ENCODE measurements around the gene HOXA5.

The HOXA5 gene

GRCh38 chr7:27118580-27118979 is 24.9 kb downstream of the HOXA5 start:
- Histone ChIP-seq H3K4me3 (ENCODE audit: low read depth, low read length) (peak overlapping the region; percentile 8), H3K4me1 (ENCODE audit: control insufficient read depth, insufficient read depth, low read length) (no peaks in the 10 kb centered on the region), H3K36me3 (ENCODE audit: control insufficient read depth, insufficient read depth, low read length) (no peaks in the 10 kb centered on the region), H3K27me3 (ENCODE audit: control insufficient read depth, insufficient read depth, low read length) (peaks cover 96% of the 10 kb centered on the region), H3K9me3 (ENCODE audit: control insufficient read depth, insufficient read depth, low read length) (no peaks in the 10 kb centered on the region), H3K9ac (ENCODE audit: low read depth, low read length) (no peak overlapping the region)

- Histone ChIP-seq H3K27me3 (ENCODE audit: control insufficient read depth, insufficient read depth, low read length) (peaks cover 96% of the 10 kb centered on the region), H3K9ac (ENCODE audit: low read depth, low read length) (no peak overlapping the region), H3K36me3 (ENCODE audit: control insufficient read depth, insufficient read depth, low read length) (no peaks in the 10 kb centered on the region), H3K4me1 (ENCODE audit: control insufficient read depth, insufficient read depth, low read length) (peaks cover 1% of the 10 kb centered on the region), H3K9me3 (ENCODE audit: control insufficient read depth, insufficient read depth, low read length) (no peaks in the 10 kb centered on the region), H3K4me3 (ENCODE audit: low read depth, low read length) (peak overlapping the region; percentile 13)
Measured at GRCh38 chr7:27117887-27118491, 25.5 kb downstream of the HOXA5 start.

- Histone ChIP-seq H3K27me3 (ENCODE audit: control insufficient read depth, insufficient read depth, low read length) (peaks cover 96% of the 10 kb centered on the region), H3K4me3 (ENCODE audit: low read depth, low read length) (peak overlapping the region; percentile 13), H3K36me3 (ENCODE audit: control insufficient read depth, insufficient read depth, low read length) (no peaks in the 10 kb centered on the region)
Measured at GRCh38 chr7:27116962-27117886, 26.3 kb downstream of the HOXA5 start.

GRCh38 chr7:27116031-27116961 is 27.2 kb downstream of the HOXA5 start:
- H3K9ac ChIP-seq (ENCODE audit: low read depth, low read length): no peak overlapping the region

More at GRCh38 chr7:27116962-27117886, 26.3 kb downstream of the HOXA5 start:
- Histone ChIP-seq H3K4me1 (ENCODE audit: control insufficient read depth, insufficient read depth, low read length) (peaks cover 3% of the 10 kb centered on the region), H3K9ac (ENCODE audit: low read depth, low read length) (no peak overlapping the region), H3K9me3 (ENCODE audit: control insufficient read depth, insufficient read depth, low read length) (no peaks in the 10 kb centered on the region)

GRCh38 chr7:27115221-27116026 is 28.1 kb downstream of the HOXA5 start:
- Histone ChIP-seq H3K27me3 (ENCODE audit: control insufficient read depth, insufficient read depth, low read length) (peaks cover 96% of the 10 kb centered on the region), H3K36me3 (ENCODE audit: control insufficient read depth, insufficient read depth, low read length) (no peaks in the 10 kb centered on the region), H3K9me3 (ENCODE audit: control insufficient read depth, insufficient read depth, low read length) (no peaks in the 10 kb centered on the region), H3K4me3 (ENCODE audit: low read depth, low read length) (peak overlapping the region; percentile 22), H3K4me1 (ENCODE audit: control insufficient read depth, insufficient read depth, low read length) (peaks cover 3% of the 10 kb centered on the region), H3K9ac (ENCODE audit: low read depth, low read length) (no peak overlapping the region)

More at GRCh38 chr7:27116031-27116961, 27.2 kb downstream of the HOXA5 start:
- Histone ChIP-seq H3K4me1 (ENCODE audit: control insufficient read depth, insufficient read depth, low read length) (peaks cover 3% of the 10 kb centered on the region), H3K4me3 (ENCODE audit: low read depth, low read length) (no peak overlapping the region), H3K9me3 (ENCODE audit: control insufficient read depth, insufficient read depth, low read length) (no peaks in the 10 kb centered on the region), H3K27me3 (ENCODE audit: control insufficient read depth, insufficient read depth, low read length) (peaks cover 96% of the 10 kb centered on the region), H3K36me3 (ENCODE audit: control insufficient read depth, insufficient read depth, low read length) (no peaks in the 10 kb centered on the region)

- Histone ChIP-seq H3K9ac (ENCODE audit: low read depth, low read length) (no peak overlapping the region), H3K36me3 (ENCODE audit: control insufficient read depth, insufficient read depth, low read length) (no peaks in the 10 kb centered on the region), H3K4me1 (ENCODE audit: control insufficient read depth, insufficient read depth, low read length) (peaks cover 3% of the 10 kb centered on the region), H3K4me3 (ENCODE audit: low read depth, low read length) (no peak overlapping the region), H3K9me3 (ENCODE audit: control insufficient read depth, insufficient read depth, low read length) (no peaks in the 10 kb centered on the region), H3K27me3 (ENCODE audit: control insufficient read depth, insufficient read depth, low read length) (peaks cover 96% of the 10 kb centered on the region)
Measured at GRCh38 chr7:27114881-27115220, 28.6 kb downstream of the HOXA5 start.

GRCh38 chr7:27113991-27114769 is 29.3 kb downstream of the HOXA5 start:
- Histone ChIP-seq H3K4me3 (ENCODE audit: low read depth, low read length) (no peak overlapping the region), H3K27me3 (ENCODE audit: control insufficient read depth, insufficient read depth, low read length) (peaks cover 96% of the 10 kb centered on the region), H3K4me1 (ENCODE audit: control insufficient read depth, insufficient read depth, low read length) (peaks cover 3% of the 10 kb centered on the region), H3K9ac (ENCODE audit: low read depth, low read length) (no peak overlapping the region), H3K9me3 (ENCODE audit: control insufficient read depth, insufficient read depth, low read length) (no peaks in the 10 kb centered on the region), H3K36me3 (ENCODE audit: control insufficient read depth, insufficient read depth, low read length) (no peaks in the 10 kb centered on the region)

- Histone ChIP-seq H3K36me3 (ENCODE audit: control insufficient read depth, insufficient read depth, low read length) (no peaks in the 10 kb centered on the region), H3K4me1 (ENCODE audit: control insufficient read depth, insufficient read depth, low read length) (peaks cover 3% of the 10 kb centered on the region), H3K27me3 (ENCODE audit: control insufficient read depth, insufficient read depth, low read length) (peaks cover 96% of the 10 kb centered on the region), H3K9me3 (ENCODE audit: control insufficient read depth, insufficient read depth, low read length) (no peaks in the 10 kb centered on the region), H3K9ac (ENCODE audit: low read depth, low read length) (no peak overlapping the region), H3K4me3 (ENCODE audit: low read depth, low read length) (peak overlapping the region; percentile 37)
Measured at GRCh38 chr7:27112955-27113949, 30.2 kb downstream of the HOXA5 start.

- Histone ChIP-seq H3K36me3 (ENCODE audit: control insufficient read depth, insufficient read depth, low read length) (no peaks in the 10 kb centered on the region), H3K9ac (ENCODE audit: low read depth, low read length) (no peak overlapping the region), H3K4me3 (ENCODE audit: low read depth, low read length) (no peak overlapping the region), H3K27me3 (ENCODE audit: control insufficient read depth, insufficient read depth, low read length) (peaks cover 95% of the 10 kb centered on the region), H3K4me1 (ENCODE audit: control insufficient read depth, insufficient read depth, low read length) (peaks cover 3% of the 10 kb centered on the region), H3K9me3 (ENCODE audit: control insufficient read depth, insufficient read depth, low read length) (no peaks in the 10 kb centered on the region)
Measured at GRCh38 chr7:27112361-27112760, 31.1 kb downstream of the HOXA5 start.

All from iPS-15b (cell line).